Chondrocyte (in vitro differentiated cells): Measurements from ENCODE around the gene B4GALT4. TPM values are rescaled to one million over a fixed set of nuclear protein-coding genes. Genes with fewer than 3 reads are reported as not detected.

Source experiments
- DNase-seq: peaks from one replicate; pipeline ENCODE4 v3.0.0; 2021; ENCODE audit warnings: mixed read lengths, low spot score
- H3K27ac Mint-ChIP-seq: one replicate; pipeline ENCODE4 v1.8.0; 2021; ENCODE audit warnings: mild to moderate bottlenecking, moderate library complexity, mixed read lengths; ENCODE audit not compliant: unreplicated experiment
- H3K27me3 Mint-ChIP-seq: 2 replicates; pipeline ENCODE4 v1.8.0; 2021; ENCODE audit warnings: low read depth, mixed read lengths
- H3K36me3 Mint-ChIP-seq: 2 replicates; pipeline ENCODE4 v1.8.0; 2021; ENCODE audit warnings: low read depth, mixed read lengths
- H3K4me1 Mint-ChIP-seq: 2 replicates; pipeline ENCODE4 v1.8.0; 2021; ENCODE audit warnings: low read depth, mild to moderate bottlenecking, mixed read lengths
- H3K4me3 Mint-ChIP-seq: one replicate; pipeline ENCODE4 v1.8.0; 2021; ENCODE audit warnings: mild to moderate bottlenecking, moderate library complexity, mixed read lengths; ENCODE audit not compliant: unreplicated experiment
- H3K9me3 Mint-ChIP-seq: 2 replicates; pipeline ENCODE4 v1.8.0; 2021; ENCODE audit warnings: low read depth, mixed read lengths
- CTCF ChIP-seq: fragments of 200-600 bp; sonication (generic); IDR thresholded peaks from 2 replicates; pipeline ENCODE4 v1.5.0; 2021; ENCODE audit warnings: antibody characterized with exemption, mild to moderate bottlenecking, moderate library complexity
- total RNA-seq: library from RNA; stranded (reverse); gene quantifications from 3 replicates; pipeline ENCODE4 v1.2.1, GENCODE V29; 2021

Gene B4GALT4
- total RNA-seq, 1 donor from 2014 or later: 25.8 TPM

- TF ChIP-seq CTCF: no peak
- peaks cover 34% of the 10 kb centered on the region for H3K36me3 Mint-ChIP-seq
- no peak overlapping the region for H3K27ac Mint-ChIP-seq
- H3K4me3 Mint-ChIP-seq: no peak overlapping the region
- DNase-seq: no peak
- H3K4me1 Mint-ChIP-seq: no peaks in the 10 kb centered on the region
- no peaks in the 10 kb centered on the region for H3K27me3 Mint-ChIP-seq
- no peaks in the 10 kb centered on the region for H3K9me3 Mint-ChIP-seq
Observed at GRCh38 chr3:119221779-119222320, 18.8 kb downstream of the B4GALT4 start.

GRCh38 chr3:119220970-119221667 lies 19.6 kb downstream of the B4GALT4 start:
- H3K27ac Mint-ChIP-seq: no peak overlapping the region
- TF ChIP-seq CTCF: no peak
- DNase-seq: no peak
- H3K36me3 Mint-ChIP-seq: peaks cover 30% of the 10 kb centered on the region
- H3K27me3 Mint-ChIP-seq: no peaks in the 10 kb centered on the region
- no peaks in the 10 kb centered on the region for H3K4me1 Mint-ChIP-seq
- H3K4me3 Mint-ChIP-seq: no peak overlapping the region
- no peaks in the 10 kb centered on the region for H3K9me3 Mint-ChIP-seq

- H3K4me3 Mint-ChIP-seq: no peak overlapping the region
- no peaks in the 10 kb centered on the region for H3K27me3 Mint-ChIP-seq
- DNase-seq: no peak
- H3K36me3 Mint-ChIP-seq: peaks cover 38% of the 10 kb centered on the region
- no peak overlapping the region for H3K27ac Mint-ChIP-seq
- no peaks in the 10 kb centered on the region for H3K4me1 Mint-ChIP-seq
- no peaks in the 10 kb centered on the region for H3K9me3 Mint-ChIP-seq
- TF ChIP-seq CTCF: no peak
Observed at GRCh38 chr3:119220198-119220597, 20.5 kb downstream of the B4GALT4 start.

- DNase-seq: no peak
- H3K4me1 Mint-ChIP-seq: no peaks in the 10 kb centered on the region
- TF ChIP-seq CTCF: no peak
- H3K9me3 Mint-ChIP-seq: no peaks in the 10 kb centered on the region
- H3K36me3 Mint-ChIP-seq: peaks cover 43% of the 10 kb centered on the region
- no peak overlapping the region for H3K4me3 Mint-ChIP-seq
- H3K27me3 Mint-ChIP-seq: no peaks in the 10 kb centered on the region
- H3K27ac Mint-ChIP-seq: no peak overlapping the region
Observed at GRCh38 chr3:119219069-119219468, 21.6 kb downstream of the B4GALT4 start.

- Mint-ChIP-seq H3K4me1 (peaks cover 3% of the 10 kb centered on the region), H3K27me3 (no peaks in the 10 kb centered on the region), H3K9me3 (no peaks in the 10 kb centered on the region), H3K36me3 (peaks cover 40% of the 10 kb centered on the region), H3K4me3 (no peak overlapping the region), H3K27ac (no peak overlapping the region)
- DNase-seq: no peak
- TF ChIP-seq CTCF: no peak
Observed at GRCh38 chr3:119211803-119212202, 28.9 kb downstream of the B4GALT4 start.
